ENCODE results near the gene CLTB.
A peak's percentile ranks its signal among the peaks of the same experiment; 100 is the strongest.
"Not testable (repeated sequence)": the region's sequence is repeated elsewhere in the genome, so short reads cannot be mapped to it uniquely, and the experiment has no call there.

Gene CLTB

DNA sequence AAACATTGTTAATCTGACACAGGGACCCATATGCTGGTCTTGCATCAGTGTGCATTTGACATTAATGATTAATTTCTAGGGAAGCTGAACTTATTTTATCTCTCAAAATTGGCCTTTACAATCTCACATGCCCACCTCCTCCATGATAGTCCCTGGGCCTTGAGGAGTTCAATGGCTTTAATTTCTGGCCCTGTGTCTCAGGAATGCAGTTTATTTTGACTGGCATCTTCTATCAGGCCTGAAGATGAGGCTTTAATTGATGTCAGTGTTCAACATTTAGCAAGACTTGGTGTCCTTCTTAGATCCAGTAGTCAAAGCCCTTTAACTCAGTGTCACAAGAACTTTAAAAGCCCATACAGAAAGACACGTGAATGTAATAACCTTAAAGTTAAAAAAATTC, 10.5 kb upstream of the CLTB start:
- no peak for DNase-seq

DNA sequence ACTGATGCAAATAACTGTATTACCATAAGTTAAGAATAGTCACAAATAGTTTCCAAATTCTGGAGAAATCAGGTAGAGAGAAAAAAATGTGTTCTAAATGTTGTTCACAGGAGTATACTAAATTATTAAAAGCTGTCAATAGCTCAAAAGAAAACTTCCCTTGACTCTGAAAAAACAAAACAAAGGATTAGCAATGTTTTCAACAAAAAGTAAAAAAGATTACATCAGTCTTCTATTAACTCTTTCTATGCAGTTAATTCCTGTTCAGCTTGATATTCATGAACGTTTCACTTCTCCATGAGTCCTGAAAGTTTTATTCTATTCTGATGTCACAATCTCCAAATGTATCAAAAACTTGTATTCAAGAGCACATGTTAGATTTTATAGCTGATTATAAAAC, 9.5 kb upstream of the CLTB start:
- DNase-seq, result no peak

DNA sequence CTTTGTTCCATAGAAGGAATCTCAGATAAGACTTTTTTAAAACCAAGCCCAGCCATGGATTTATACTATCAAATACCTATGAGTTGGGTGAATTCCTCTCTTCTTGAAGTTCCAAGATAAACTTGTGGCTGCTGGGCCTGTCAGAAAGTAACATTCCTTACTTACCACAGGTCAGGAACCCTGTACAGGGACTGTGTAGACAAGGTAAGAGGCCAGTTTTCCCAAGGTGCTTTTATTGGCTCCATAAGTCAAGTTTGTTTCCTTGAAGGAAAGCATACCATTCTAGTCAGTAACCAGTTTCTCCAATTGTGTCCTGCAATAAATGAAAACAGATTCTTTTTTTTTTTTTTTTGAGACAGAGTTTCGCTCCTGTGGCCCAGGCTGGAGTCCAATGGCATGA, 8.8 kb upstream of the CLTB start:
- no peak for DNase-seq

DNA sequence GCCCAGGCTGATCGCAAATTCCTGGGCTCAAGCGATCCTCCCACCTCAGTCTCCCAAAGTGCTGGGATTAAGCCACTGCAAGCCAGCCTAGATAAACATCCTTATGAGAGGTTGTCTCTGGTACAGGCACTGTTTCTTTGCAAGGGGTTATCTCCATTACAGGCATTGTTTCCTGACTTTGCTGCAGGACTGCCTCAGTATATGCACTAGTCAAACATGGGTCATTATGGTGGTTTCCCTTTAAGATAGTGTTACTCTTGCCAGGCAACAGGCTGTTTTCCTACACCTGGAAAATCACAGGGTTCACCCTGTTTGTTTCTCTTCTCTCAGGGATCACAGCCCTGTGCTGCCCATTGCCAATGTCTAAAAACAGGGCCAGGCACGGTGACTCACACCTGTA, 7.8 kb upstream of the CLTB start:
- DNase-seq, result no peak

DNA sequence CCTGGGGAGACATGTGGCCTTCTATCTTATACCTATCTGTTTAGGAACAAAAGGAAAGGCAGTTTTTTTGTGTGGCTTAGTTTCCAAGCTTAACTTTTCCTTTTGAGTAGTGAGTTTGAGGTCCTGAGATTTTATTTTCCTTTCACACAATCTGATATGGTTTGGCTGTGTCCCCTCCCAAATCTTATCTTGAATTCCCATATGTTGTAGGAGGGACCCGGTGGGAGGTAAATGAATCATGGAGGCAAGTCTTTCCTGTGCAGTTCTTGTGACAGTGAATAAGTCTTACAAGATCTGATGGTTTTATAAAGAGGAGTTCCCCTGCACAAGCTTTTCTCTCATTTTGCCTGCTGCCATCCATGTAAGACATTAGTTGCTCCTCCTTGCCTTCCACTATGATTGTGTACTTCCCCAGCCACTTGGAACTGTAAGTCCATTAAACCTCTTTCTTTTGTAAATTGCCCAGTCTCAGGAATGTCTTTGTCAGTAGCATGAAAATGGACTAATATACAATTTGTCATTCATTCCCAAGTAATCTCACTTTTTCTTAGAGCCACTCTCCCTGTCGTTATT, 4.7 kb upstream of the CLTB start:
- no peak for DNase-seq

DNA sequence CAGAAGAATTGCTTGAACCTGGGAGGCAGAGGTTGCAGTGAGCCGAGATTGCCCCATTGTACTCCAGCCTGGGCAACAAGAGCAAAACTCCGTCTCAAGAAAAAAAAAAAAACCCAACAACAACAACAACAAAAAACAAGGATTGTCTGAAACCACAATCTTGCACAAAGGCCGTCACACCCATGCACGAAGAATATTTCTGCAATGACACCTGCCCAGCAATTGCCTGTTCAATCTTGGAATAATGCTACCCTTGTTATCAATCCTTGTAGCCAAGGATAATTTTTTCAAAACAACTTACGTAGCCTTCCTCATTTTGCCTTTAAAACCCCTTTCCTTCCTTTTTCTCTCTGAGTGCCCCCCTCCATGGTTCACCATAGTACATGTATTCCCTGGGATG, 3.7 kb upstream of the CLTB start:
- no peak for DNase-seq

DNA sequence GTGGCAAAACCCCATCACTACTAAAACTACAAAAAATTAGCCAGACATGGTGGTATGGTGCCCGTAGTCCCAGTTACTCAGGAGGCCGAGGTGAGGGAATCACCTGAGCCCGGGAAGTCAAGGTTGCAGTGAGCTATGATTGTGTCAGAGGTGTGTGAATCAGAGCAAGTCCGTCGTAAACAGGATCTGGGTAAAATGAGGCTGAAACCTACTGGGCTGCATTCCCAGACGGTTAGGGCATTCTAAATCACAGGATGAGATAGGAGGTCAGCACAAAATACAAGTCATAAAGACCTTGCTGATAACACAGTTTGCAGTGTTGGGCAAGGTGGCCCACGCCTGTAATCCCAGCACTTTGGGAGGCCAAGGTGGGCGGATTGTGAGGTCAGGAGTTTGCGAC, 1.9 kb upstream of the CLTB start:
- DNase-seq, result no peak

DNA sequence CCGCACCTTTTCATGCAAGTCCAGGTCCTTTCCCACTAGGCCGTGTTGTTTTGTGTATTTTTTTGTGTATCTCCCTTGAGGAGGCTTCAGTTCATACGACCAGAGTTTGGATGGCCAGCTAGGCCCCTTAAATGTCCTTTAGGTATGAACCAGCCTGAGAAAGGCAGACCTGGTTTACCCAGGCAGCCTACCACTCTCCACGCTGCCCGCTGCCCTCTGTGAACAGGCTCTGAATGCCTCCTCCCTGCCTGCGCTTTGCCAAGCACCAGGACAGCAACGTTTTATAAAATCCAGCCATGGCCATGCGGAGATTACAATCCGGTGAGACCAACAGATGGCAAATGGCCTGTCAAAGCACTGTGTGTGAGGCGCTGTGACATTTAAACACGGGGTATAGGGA, 626 bp upstream of the CLTB start:
- peak; percentile 15 to 60 for DNase-seq

DNA sequence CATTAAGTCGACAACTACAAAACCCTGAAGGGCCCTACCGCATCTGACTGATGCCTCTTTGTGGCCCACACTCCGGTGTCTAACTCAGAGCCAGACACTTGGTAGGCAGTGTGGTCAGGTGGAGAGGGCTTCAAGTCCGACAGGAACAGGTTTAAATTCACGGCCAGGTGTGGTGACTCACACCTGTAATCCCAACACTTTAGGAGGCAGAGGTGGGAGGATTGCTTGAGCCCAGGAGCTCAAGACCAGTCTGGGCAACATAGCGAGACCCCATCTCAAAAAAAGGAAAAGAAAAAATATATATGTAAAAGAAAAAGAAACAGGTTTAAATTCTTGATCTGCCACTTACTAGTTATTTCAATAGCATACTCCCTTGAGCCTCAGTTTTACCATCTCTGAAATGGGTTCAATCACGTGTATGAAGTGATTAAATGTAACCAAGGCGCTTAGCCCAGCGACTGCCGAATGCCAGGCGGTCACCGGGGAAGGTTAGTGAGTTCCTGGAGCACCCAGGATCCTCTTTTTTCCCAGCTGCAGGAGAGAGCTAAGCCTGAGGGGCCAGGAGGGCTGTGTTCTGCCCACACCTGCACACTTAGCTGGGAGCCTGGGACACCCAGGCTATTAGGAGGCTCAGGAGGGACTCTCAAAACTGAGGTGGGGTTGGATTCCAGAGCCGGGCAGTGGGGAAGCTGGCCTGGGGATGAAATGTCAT, 943 bp downstream of the CLTB start:
- no peak for DNase-seq

DNA sequence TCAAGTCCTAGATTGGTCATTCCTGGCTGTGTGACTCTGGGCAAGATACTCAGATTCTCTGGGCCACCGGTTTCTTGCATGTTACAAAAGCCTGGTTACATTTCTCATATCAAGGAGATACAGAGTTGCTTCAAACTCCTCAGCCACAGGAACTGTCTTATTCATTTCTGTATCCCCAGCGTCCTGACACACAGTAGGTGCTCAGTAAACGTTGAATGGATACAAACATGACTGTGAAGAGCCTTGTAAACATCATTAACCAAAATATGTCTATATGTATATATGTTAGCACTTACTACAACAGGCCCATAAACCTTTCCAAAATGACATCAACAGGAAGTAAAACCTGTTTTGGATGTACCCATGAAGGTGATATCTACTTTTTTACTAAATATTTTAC, 1.6 kb downstream of the CLTB start:
- DNase-seq, result no peak

DNA sequence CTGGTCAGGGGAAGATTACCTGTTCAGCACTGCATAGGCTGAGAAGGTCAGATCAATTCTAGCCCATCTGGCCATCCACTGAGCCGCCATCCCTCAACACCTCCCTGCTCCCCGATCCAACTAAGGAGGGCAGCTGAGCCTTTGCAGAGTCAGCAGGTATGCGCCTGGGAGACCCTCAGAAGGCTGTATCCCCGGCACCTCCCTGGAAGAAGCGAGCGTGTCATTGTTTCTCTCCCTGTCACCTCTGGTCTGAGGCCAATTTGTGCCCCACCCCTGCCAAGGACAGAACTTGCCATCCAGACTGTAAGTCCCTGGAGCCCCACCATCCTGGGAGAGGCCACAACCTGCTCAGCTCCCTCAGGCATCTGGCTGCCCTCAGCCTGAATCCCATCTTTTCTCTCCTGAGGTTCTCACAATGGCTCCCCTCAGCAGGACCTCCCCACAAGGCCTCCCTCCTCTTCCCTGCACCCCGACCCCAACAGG, 2.6 kb downstream of the CLTB start:
- no peak for DNase-seq

DNA sequence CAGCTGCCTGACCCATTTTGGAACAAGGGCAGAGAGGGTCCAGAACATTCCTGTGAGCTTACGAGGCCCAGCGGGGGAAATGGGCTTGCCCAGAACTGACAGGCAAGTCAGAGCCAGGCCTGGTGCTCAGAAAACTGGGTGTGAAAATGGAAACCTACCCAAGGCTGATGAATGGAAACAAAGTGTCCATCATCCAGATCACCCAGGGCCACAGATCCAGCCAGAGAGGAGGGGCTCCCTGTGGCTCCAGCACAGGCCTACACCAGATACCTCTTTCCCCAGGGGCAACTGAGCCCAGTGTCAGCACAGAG, 3.1 kb downstream of the CLTB start:
- DNase-seq, result no peak

DNA sequence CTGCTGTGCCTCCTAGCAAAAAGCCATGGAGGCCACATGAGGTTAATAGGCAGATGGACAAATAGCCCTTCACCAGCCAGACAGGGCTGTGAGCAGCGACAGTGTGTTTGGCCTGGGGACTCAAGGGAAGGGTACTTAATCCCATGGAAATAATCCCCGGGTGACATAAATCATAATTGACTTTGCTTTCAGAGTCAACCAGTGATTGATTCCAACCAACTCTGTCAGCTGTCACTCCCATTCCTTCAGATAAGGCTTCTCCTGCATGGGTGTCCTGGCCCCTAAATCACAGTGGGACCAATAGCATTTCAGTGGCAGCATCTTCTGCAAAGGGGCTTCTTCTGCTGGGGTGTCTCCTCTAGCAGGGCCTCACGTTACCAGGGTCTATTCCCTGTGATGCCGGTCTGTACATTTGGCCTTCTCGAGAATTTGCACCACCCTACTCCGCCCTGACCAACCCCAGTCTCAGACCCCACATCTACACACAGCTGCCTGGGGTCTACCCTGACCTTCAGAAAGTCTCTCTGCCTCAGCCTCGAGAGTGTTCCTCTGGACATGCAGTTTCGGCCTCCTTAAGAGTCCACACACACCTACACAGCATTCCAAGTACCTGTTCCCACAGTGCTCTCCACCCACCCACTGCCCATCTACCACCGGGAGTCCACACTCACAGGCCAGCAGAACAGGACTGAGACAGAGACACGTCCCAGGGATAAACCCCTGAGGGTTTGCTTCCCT, 3.7 kb downstream of the CLTB start:
- DNase-seq, result no peak

DNA sequence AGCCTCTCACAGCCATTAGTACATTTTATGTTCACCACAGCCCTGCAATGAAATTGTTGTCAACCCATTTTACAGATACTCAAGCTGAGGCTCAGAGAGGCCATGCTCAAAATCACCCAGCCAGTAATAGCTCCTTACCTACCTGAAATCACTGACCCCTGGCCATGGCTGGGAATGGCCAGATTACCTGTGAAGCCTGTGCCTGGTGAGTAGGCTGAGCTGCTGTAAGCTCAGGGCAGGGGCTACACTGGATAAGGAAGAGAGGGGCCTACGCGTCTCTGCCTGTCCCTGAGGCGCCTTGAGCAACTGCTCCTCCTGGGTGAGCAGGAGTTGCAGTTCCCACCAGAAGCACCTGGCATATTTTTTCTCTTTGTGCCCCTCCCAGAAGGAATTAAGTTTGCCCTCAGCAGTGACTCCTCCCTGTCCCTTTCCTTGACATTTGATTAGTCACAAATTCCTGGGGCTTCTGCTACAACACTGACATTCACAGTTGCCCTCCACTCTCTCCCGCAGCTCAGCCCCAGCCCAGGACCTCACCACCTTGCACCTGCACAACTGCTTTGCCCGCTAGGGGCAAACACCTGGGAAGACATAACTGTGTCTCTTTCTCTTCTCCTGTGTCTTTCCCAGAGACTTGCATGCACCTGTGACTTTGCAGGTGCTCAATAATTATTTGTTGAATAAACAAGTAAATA, 5.7 kb downstream of the CLTB start:
- DNase-seq, result no peak

DNA sequence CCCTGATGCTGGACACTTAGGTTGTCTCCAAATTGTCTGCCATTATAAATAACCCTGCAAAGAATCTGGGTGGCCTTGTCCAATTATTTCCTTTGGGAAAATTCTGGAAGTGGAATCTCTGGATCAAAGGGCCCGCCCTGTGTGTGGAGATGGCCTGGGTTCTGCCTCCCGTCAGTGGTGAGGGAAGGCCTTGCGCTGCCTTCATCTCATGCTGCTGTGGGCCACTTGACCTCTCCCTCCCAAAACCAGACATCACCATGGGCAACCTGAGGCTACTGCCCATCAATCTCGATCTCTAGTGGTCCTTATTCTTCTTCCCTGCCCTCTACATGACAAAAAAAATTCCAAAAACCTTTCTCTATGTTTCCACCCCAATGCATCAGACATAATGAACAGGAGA, 6.6 kb downstream of the CLTB start:
- DNase-seq, result no peak

DNA sequence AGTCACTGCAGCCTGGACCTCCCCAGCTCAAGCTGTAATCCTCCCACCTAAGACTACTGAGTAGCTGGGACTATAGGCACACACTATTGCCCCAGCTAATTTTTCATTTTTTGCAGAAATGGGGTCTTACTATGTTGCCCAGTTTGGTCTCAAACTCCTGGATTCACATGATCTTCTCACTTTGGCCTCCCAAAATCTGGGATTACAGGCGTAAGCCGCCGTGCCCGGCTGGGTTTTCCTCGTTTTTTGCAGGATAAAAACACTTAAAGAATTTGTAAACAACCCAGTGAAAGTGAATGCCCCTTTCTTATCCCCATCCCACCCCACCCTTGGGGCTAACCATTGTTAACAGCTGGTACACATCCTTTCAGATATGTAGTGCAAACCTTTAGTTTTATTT, 7.7 kb downstream of the CLTB start:
- DNase-seq, result no peak

DNA sequence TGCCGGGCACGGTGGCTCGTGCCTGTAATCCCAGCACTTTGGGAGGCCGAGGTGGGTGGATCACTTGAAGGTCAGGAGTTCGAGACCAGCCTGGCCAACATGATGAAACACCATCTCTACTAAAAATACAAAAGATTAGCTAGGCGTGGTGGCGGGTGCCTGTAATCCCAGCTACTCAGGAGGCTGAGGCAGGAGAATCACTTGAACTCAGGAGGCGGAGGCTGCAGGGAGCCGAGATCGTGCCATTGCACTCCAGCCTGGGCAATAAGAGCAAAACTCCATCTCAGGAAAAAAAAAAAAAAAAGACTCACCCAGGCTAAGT, 8.1 kb downstream of the CLTB start:
- not testable (repeated sequence) for DNase-seq

DNA sequence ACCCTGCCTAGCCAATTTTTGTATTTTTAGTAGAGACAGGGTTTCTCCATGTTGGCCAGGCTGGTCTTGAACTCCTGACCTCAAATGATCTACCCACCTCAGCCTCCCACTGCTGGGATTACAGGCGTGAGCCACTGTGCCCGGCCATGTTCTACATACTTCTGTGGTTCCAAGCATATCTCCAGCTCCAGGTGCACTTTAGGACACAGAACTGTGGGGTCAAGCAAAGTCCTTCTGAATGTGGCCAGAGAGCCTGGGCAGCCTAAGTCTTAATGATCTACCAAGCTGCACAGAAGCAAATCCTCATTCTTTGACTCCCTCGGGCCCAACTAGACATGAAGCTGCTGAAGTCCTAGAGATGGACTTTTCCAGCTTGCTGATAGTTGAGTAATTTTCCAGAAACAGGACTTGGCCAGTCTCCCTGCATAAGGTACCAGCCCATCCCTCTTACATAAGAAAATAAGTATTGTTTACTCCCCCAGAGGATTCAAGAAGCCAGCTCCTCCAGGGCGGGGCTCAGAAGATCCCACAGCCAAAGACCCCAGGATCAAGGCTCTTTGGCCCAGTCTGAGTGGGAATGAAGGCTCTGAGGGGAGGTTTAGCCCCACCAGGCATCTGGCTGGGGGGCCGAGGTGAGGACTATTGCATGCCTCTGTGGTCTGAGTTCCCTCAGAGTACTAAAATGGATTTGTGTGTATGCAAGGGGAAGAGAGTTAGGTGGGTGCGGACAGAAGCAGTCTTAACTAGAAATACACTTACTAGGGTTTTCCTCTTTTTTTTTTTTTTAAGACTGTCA, 8.7 kb downstream of the CLTB start:
- no peak for DNase-seq

DNA sequence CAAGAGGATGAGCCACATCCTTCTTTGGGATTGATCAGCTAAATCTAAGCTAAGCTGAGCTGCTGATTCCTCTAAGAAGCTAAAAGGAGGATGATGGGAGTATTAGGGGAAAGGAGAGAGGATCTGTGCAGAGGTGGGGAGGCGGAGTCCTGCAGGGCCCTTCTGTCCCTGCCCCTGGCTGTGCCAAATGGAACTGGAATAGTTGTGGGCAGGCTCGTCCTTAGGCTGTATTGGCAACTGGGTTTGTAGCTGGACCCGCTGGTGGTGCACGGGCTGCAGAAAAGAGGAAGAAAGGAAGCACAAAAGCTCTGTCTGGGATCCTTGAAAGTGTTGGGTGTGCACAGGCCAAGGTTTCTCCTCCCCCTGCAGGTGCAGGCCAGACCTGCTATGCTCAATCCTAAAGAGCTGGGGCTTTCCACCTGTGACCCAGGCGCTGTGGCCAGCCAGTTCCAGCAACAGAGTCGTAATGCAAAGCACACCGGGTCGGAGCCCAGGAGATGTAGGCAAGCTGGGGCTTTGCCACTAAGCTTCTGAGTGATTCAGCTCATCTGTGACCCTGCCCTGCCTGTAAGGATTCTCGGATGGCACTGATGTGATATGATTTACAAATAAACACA, 9.8 kb downstream of the CLTB start:
- DNase-seq, result no peak

DNA sequence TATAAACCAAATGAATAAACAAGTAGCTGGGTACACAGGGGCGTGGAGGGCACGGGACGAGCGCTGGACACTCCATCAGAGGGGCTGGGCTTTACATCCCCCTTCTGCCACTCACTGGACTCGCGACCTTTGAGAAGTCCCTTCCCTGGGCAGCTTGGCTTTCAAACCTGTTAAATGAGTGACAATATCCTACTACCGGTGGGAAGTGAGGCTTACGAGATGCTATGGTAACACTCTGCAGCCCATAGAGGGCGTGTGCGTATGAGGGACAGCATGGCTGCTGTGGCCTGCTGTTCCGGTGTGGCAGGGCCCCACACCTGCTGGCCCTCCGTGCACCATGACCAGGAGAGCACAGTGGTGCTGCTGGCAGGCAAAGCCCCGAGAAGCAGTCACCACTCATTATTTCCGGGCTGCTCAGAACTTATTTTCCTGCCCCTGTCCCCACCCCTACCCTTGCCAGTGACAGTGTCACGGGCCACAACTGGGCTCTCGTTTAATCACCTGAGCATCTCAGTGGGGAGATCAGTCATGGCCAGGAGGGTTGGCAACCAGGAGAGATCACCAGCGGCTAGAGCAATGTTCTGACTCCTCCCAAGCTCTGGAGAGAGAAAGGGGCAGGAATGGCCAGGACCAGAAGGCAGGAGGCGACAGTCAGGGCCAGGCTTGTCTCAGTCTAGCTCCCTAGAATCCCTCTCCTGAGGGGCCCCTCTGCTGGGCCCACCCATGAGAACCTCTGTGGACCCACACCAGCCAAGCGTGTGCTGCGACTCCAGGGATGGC, 10.5 kb downstream of the CLTB start:
- DNase-seq, result no peak

DNA sequence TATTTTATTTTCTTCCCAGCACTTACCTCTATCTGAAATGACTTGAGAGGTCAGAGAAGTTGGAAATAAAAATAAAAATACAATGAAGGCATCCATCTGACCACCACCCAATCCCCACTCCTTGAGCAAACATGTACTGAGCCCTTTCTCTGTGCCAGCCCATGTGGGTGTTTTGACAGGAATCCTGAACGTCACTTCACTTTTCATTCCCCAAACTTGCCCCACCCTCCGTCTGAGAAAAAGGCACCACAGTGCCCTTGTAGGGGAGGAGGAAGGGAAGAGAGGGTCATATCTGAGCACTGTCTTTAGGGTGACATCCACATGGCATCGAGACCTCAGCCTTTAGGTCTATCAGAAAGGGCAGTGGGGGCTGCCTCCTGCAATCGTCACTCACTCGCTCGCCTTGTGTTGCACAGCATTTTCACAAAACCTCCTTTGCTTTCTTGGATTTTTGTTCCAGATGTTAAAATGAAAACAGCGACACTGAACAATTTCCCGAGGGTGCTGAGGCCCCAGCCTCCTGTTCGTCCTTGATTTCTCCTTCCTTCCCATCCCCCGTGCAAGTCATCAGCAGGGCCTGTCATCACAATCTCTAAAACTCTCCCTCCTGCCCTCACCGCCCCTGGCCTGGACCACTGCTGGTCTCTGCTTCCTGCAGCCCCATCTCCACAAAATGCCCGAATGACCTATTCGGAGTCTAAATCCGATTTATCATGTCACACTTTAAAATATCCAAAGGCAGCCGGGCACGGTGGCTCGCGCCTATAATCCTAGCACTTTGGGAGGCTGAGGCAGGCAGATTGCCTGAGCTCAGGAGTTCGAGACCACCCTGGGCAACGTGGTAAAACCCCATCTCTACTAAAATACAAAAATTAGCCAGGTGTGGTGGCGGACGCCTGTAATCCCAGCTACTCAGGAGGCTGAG, 14.8 kb downstream of the CLTB start:
- DNase-seq, result no peak

Measured in NCI-H524 (cell line).